Nephron (organoid): ENCODE data around the gene ANKH.
A peak's percentile ranks its signal among the peaks of the same experiment; 100 is the strongest.

ENCODE experiments used
- H3K27ac Mint-ChIP-seq, 3 experiments: 2 replicates each; pipeline ENCODE4 v1.8.0; 2020; ENCODE audit warnings: mixed read lengths in 3 of 3, mild to moderate bottlenecking in 2 of 3, moderate library complexity in 1 of 3
- H3K27me3 Mint-ChIP-seq: 2 replicates; pipeline ENCODE4 v1.8.0; 2021; ENCODE audit warnings: low read depth, mild to moderate bottlenecking, moderate library complexity, mixed read lengths
- H3K36me3 Mint-ChIP-seq: 2 replicates; pipeline ENCODE4 v1.8.0; 2020; ENCODE audit warnings: low read depth, mixed read lengths
- H3K4me1 Mint-ChIP-seq: 2 replicates; pipeline ENCODE4 v1.8.0; 2020; ENCODE audit warnings: mixed read lengths
- H3K4me3 Mint-ChIP-seq, 3 experiments: 2 replicates each; pipeline ENCODE4 v1.8.0; 2020; ENCODE audit warnings: mild to moderate bottlenecking in 3 of 3, mixed read lengths in 3 of 3, moderate library complexity in 2 of 3
- H3K9me3 Mint-ChIP-seq: 2 replicates; pipeline ENCODE4 v1.8.0; 2020; ENCODE audit warnings: mixed read lengths
- CTCF ChIP-seq, 3 experiments: fragments of 200-600 bp; sonication (generic); IDR thresholded peaks; one replicate each; pipeline ENCODE4 v1.5.0; 2021; ENCODE audit warnings: antibody characterized with exemption in 3 of 3; ENCODE audit not compliant: unreplicated experiment in 3 of 3

The ANKH gene

GRCh38 chr5:14781106-14781505 lies 90.5 kb downstream of the ANKH start:
- no peak for TF ChIP-seq CTCF (IDR thresholded peaks at IDR 0.05; ENCODE audit: unreplicated experiment in 3 of 3)
- Mint-ChIP-seq H3K4me1 (peaks cover 27% of the 10 kb centered on the region), H3K4me3 (peak overlapping the region in 1 of 3 experiments; percentile 15), H3K27me3 (no peaks in the 10 kb centered on the region), H3K36me3 (peaks cover 9% of the 10 kb centered on the region), H3K9me3 (peaks cover 11% of the 10 kb centered on the region), H3K27ac (peak overlapping the region; percentile 24 to 84 (median 62))

- peaks cover 29% of the 10 kb centered on the region for H3K4me1 Mint-ChIP-seq
- H3K9me3 Mint-ChIP-seq, result peaks cover 9% of the 10 kb centered on the region
- H3K27me3 Mint-ChIP-seq, result no peaks in the 10 kb centered on the region
Observed at GRCh38 chr5:14779975-14780374, 91.6 kb downstream of the ANKH start.

GRCh38 chr5:14778792-14779070 lies 92.8 kb downstream of the ANKH start:
- TF ChIP-seq CTCF (IDR thresholded peaks at IDR 0.05; ENCODE audit: unreplicated experiment in 3 of 3), result no peak
- H3K36me3 Mint-ChIP-seq, result peaks cover 8% of the 10 kb centered on the region
- H3K27ac Mint-ChIP-seq, result no peak overlapping the region
- peaks cover 5% of the 10 kb centered on the region for H3K9me3 Mint-ChIP-seq
- H3K4me3 Mint-ChIP-seq, result no peak overlapping the region
- no peaks in the 10 kb centered on the region for H3K27me3 Mint-ChIP-seq
- H3K4me1 Mint-ChIP-seq, result peaks cover 29% of the 10 kb centered on the region

More at GRCh38 chr5:14779975-14780374, 91.6 kb downstream of the ANKH start:
- no peak overlapping the region for H3K4me3 Mint-ChIP-seq
- peak overlapping the region in 1 of 3 experiments; percentile 58 for H3K27ac Mint-ChIP-seq
- peaks cover 9% of the 10 kb centered on the region for H3K36me3 Mint-ChIP-seq
- no peak for TF ChIP-seq CTCF (IDR thresholded peaks at IDR 0.05; ENCODE audit: unreplicated experiment in 3 of 3)

GRCh38 chr5:14777932-14778791 lies 93.4 kb downstream of the ANKH start:
- Mint-ChIP-seq H3K4me3 (no peak overlapping the region), H3K9me3 (peaks cover 3% of the 10 kb centered on the region), H3K27me3 (no peaks in the 10 kb centered on the region), H3K27ac (peak overlapping the region in 1 of 3 experiments; percentile 4), H3K36me3 (peaks cover 6% of the 10 kb centered on the region), H3K4me1 (peaks cover 29% of the 10 kb centered on the region)
- TF ChIP-seq CTCF (IDR thresholded peaks at IDR 0.05; ENCODE audit: unreplicated experiment in 3 of 3), result no peak

GRCh38 chr5:14777187-14777586 lies 94.4 kb downstream of the ANKH start:
- no peaks in the 10 kb centered on the region for H3K27me3 Mint-ChIP-seq
- peaks cover 3% of the 10 kb centered on the region for H3K36me3 Mint-ChIP-seq
- no peak for TF ChIP-seq CTCF (IDR thresholded peaks at IDR 0.05; ENCODE audit: unreplicated experiment in 3 of 3)

GRCh38 chr5:14776602-14777001 lies 95.0 kb downstream of the ANKH start:
- TF ChIP-seq CTCF (IDR thresholded peaks at IDR 0.05; ENCODE audit: unreplicated experiment in 3 of 3), result no peak
- H3K27ac Mint-ChIP-seq, result peak overlapping the region in 2 of 3 experiments; percentile 67 to 76
- peaks cover 29% of the 10 kb centered on the region for H3K4me1 Mint-ChIP-seq
- H3K4me3 Mint-ChIP-seq, result no peak overlapping the region
- no peaks in the 10 kb centered on the region for H3K27me3 Mint-ChIP-seq
- no peaks in the 10 kb centered on the region for H3K9me3 Mint-ChIP-seq
- no peaks in the 10 kb centered on the region for H3K36me3 Mint-ChIP-seq

More at GRCh38 chr5:14777187-14777586, 94.4 kb downstream of the ANKH start:
- peaks cover 29% of the 10 kb centered on the region for H3K4me1 Mint-ChIP-seq
- H3K9me3 Mint-ChIP-seq, result no peaks in the 10 kb centered on the region
- peak overlapping the region in 1 of 3 experiments; percentile 2 for H3K27ac Mint-ChIP-seq
- H3K4me3 Mint-ChIP-seq, result no peak overlapping the region
